Bronchial smooth muscle cell (primary cell): ENCODE measurements around the gene CCDC172. TPM values are rescaled to one million over a fixed set of nuclear protein-coding genes. Genes with fewer than 3 reads are reported as not detected.

Experiments used
- total RNA-seq: library from RNA; depleted of rRNA; stranded (reverse); fragments of >200 nt; gene quantifications from 2 replicates; pipeline ENCODE4 v1.2.1, GENCODE V29; 2014

The CCDC172 gene
- not detected in 2 replicates for total RNA-seq

GRCh38 chr10:116324227-116324950, at the start of gene CCDC172:
Gene CCDC172, plus strand, starts transcription at chr10:116324448. Its CDS starts 564 bp downstream, at chr10:116325012.

GRCh38 chr10:116427671-116428070, 103.4 kb downstream of the CCDC172 start, which contains the start of gene PNLIPRP3:
Gene PNLIPRP3, plus strand, starts transcription at chr10:116427847. Its CDS starts 166 bp downstream, at chr10:116428013.

Other genes starting within 250 kb of the CCDC172 start
- gene GFRA1, start 51.2 kb upstream of the CCDC172 start, total RNA-seq: under 0.01 TPM in 2 replicates
- under 0.01 TPM in 1 of 2 replicates, not detected in the other for gene PNLIPRP3, start 103.4 kb downstream of the CCDC172 start, total RNA-seq
- gene PNLIP, start 221.5 kb downstream of the CCDC172 start, total RNA-seq: not detected in 2 replicates